Sigmoid colon (tissue), 4 donors: ENCODE results near the gene IL1RAPL2.

ENCODE experiments used
- EP300 ChIP-seq, 4 donors: sonication (generic); formaldehyde crosslinking; IDR thresholded peaks; one replicate each; pipeline ENCODE4 v1.6.1; 2017; ENCODE audit warnings: antibody characterized with exemption in 4 of 4
- POLR2A ChIP-seq, 2 donors: fragments of 450-650 bp; IDR thresholded peaks; one replicate each; pipeline ENCODE4 v1.6.1; 2016; ENCODE audit warnings: antibody characterized with exemption in 2 of 2, mild to moderate bottlenecking in 2 of 2, moderate library complexity in 2 of 2
- TF ChIP-seq, protein P1 (sequence below), 4 experiments: fragments of 450-650 bp in 3 of 4; fragments of 200-600 bp in 1 of 4; IDR thresholded peaks; one replicate each; pipeline ENCODE4 v1.5.1; 2016 to 2019; ENCODE audit warnings: antibody characterized with exemption in 4 of 4, mild to moderate bottlenecking in 3 of 4, moderate library complexity in 2 of 4

DNA sequence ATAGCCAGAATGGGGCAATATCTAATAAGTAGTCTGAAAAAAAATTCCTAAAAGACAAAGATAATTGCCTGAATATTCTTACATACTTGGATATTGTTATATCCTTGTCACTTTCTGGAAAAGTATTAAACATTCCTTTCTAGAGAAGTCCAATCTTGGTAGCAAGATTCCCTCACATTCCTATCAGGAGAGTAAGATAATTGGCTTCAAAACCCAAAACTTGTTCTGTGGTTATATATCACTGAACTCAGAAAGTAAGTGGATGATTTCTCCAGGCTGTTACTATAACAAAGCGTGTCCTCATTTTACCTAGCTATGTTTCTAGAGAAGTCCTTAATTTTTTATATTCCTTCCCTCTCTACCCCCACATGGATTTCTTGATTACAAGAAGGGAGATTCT lies 700.5 kb downstream of the IL1RAPL2 start:
- no peak for TF ChIP-seq EP300 (IDR thresholded peaks at IDR 0.05)
- TF ChIP-seq, protein P1, sequence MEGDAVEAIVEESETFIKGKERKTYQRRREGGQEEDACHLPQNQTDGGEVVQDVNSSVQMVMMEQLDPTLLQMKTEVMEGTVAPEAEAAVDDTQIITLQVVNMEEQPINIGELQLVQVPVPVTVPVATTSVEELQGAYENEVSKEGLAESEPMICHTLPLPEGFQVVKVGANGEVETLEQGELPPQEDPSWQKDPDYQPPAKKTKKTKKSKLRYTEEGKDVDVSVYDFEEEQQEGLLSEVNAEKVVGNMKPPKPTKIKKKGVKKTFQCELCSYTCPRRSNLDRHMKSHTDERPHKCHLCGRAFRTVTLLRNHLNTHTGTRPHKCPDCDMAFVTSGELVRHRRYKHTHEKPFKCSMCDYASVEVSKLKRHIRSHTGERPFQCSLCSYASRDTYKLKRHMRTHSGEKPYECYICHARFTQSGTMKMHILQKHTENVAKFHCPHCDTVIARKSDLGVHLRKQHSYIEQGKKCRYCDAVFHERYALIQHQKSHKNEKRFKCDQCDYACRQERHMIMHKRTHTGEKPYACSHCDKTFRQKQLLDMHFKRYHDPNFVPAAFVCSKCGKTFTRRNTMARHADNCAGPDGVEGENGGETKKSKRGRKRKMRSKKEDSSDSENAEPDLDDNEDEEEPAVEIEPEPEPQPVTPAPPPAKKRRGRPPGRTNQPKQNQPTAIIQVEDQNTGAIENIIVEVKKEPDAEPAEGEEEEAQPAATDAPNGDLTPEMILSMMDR (IDR thresholded peaks at IDR 0.05) = no peak
- no peak for TF ChIP-seq POLR2A (IDR thresholded peaks at IDR 0.05)
